Esophagus squamous epithelium (tissue), 4 donors: ENCODE results near the gene ATP11A.

Experiments used
- POLR2A ChIP-seq, 4 donors: fragments of 450-650 bp; IDR thresholded peaks; one replicate each; pipeline ENCODE4 v1.6.1; 2017; ENCODE audit warnings: antibody characterized with exemption in 4 of 4, mild to moderate bottlenecking in 4 of 4, moderate library complexity in 3 of 4
- TF ChIP-seq, protein P1 (sequence below), 6 experiments: fragments of 450-650 bp in 4 of 6; fragments of 200-600 bp in 2 of 6; sonication (generic) in 2 of 6; IDR thresholded peaks; one replicate each; pipeline ENCODE4 v1.5.1; 2016 to 2019; ENCODE audit warnings: antibody characterized with exemption in 6 of 6, mild to moderate bottlenecking in 4 of 6, moderate library complexity in 4 of 6

DNA sequence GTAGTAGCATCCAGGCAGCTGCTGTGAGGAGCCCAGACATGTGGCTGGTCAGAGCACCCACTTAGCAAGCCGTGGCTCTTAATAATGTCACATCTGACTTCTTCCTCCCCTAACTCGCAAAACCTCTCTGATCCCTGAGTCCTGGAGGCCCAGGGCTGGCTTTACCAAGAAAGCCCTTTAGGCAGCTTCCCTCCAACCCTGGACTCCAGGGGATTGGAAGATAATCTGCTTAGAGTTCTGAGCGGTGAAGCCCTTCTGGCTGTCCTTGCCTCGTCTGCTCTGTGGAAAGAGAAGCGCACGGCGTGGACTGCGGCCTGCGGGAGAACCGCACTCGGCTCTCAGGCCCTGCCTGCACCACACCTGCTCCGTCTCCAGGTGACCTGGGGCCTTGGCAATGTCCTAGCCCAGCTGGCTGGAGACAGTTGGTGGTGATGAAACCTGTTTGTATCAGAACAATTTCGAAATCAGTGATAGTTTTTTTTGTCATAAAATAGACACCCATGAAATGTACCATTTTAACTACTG is 214.7 kb downstream of the ATP11A start:
- no peak for TF ChIP-seq POLR2A (IDR thresholded peaks at IDR 0.05)
- TF ChIP-seq, protein P1, sequence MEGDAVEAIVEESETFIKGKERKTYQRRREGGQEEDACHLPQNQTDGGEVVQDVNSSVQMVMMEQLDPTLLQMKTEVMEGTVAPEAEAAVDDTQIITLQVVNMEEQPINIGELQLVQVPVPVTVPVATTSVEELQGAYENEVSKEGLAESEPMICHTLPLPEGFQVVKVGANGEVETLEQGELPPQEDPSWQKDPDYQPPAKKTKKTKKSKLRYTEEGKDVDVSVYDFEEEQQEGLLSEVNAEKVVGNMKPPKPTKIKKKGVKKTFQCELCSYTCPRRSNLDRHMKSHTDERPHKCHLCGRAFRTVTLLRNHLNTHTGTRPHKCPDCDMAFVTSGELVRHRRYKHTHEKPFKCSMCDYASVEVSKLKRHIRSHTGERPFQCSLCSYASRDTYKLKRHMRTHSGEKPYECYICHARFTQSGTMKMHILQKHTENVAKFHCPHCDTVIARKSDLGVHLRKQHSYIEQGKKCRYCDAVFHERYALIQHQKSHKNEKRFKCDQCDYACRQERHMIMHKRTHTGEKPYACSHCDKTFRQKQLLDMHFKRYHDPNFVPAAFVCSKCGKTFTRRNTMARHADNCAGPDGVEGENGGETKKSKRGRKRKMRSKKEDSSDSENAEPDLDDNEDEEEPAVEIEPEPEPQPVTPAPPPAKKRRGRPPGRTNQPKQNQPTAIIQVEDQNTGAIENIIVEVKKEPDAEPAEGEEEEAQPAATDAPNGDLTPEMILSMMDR (IDR thresholded peaks at IDR 0.05), result no peak
